ENCODE data around the gene RAB27A.

RAB27A gene

DNA sequence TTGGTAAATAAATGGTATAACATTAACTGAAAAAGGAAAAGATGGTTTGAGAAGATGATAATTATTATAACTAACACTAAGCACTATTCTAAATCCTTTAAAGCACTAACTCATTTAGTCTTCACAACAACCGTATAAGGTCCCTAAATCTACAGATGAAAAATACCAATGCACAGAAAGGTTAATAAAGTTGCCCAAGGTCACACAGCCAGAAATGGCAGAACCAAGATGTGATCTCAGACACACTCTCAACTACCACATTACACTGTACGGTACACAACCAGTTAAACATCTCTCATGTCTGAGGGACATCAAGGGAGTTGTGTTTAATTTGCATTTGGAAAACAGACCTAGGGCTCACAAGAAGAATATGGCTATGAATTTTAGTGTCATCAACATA, 23.1 kb downstream of the RAB27A start:
- no peak overlapping the region for H3K4me3 ChIP-seq (ENCODE audit: insufficient read depth, low read length, poor library complexity, severe bottlenecking)
- no peaks in the 10 kb centered on the region; the same call in 1 of the 2 replicates for H4K20me1 ChIP-seq (ENCODE audit: low read depth, low read length)
- no peaks in the 10 kb centered on the region for H3F3A ChIP-seq (ENCODE audit: insufficient read depth)
- TF ChIP-seq EZH2phosphoT487 (conservative IDR thresholded peaks at IDR 0.05; ENCODE audit: low read length): no peak
- no peaks in the 10 kb centered on the region for H3K79me2 ChIP-seq (ENCODE audit: insufficient read depth, low read length)
- no peaks in the 10 kb centered on the region for H3K27me3 ChIP-seq (ENCODE audit: low read length)
- no peak overlapping the region for H3K27ac ChIP-seq (ENCODE audit: low read depth, low read length)
- no peak overlapping the region for H3K4me2 ChIP-seq (ENCODE audit: low read depth, low read length, poor library complexity, severe bottlenecking)
- no peak overlapping the region for H3K9ac ChIP-seq (ENCODE audit: low read length)
- no peak overlapping the region for H2AFZ ChIP-seq (ENCODE audit: low read depth, low read length, severe bottlenecking)
- no peaks in the 10 kb centered on the region for H3K9me2 ChIP-seq (replicated peaks; ENCODE audit: insufficient read depth, low read length)
- H3K36me3 ChIP-seq (ENCODE audit: low read length): no peaks in the 10 kb centered on the region
- no peaks in the 10 kb centered on the region for H3K9me3 ChIP-seq (ENCODE audit: insufficient read depth, low read length)

DNA sequence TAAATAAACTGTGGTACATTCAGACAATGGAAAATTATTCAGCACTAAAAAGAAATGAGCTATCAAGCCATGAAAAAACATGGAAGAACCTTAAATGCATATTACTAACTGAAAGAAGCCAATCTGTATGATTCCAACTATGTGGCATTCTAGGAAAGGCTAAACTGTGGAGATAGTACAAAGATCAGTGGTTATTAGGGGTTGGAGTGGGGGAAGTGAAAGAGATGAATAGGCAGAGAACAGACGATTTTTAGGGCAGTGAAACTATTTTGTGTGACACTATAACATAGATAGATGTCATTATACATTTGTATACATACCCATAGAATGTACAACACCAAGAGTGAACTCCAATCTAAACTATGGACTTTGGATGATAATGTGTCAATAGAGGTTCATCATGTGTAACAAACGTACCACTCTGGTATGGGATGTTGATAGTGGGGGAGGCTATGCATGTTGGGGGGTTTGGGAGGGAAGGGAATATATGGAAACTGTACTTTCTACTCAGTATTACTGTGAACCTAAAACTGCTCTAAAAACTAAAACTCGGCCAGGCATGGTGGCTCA, 29.0 kb downstream of the RAB27A start:
- no peak overlapping the region for H3K4me3 ChIP-seq (ENCODE audit: insufficient read depth, low read length, poor library complexity, severe bottlenecking)
- no peak overlapping the region for H3K4me2 ChIP-seq (ENCODE audit: low read depth, low read length, poor library complexity, severe bottlenecking)
- no peak overlapping the region for H3K27ac ChIP-seq (ENCODE audit: low read depth, low read length)
- H3K9me2 ChIP-seq (replicated peaks; ENCODE audit: insufficient read depth, low read length): no peaks in the 10 kb centered on the region
- no peaks in the 10 kb centered on the region for H3F3A ChIP-seq (ENCODE audit: insufficient read depth)
- H3K9me3 ChIP-seq (ENCODE audit: insufficient read depth, low read length): no peaks in the 10 kb centered on the region
- H3K27me3 ChIP-seq (ENCODE audit: low read length): no peaks in the 10 kb centered on the region
- no peak overlapping the region for H2AFZ ChIP-seq (ENCODE audit: low read depth, low read length, severe bottlenecking)
- H3K36me3 ChIP-seq (ENCODE audit: low read length): no peaks in the 10 kb centered on the region
- no peaks in the 10 kb centered on the region; the same call in 1 of the 2 replicates for H4K20me1 ChIP-seq (ENCODE audit: low read depth, low read length)
- TF ChIP-seq, protein P1, sequence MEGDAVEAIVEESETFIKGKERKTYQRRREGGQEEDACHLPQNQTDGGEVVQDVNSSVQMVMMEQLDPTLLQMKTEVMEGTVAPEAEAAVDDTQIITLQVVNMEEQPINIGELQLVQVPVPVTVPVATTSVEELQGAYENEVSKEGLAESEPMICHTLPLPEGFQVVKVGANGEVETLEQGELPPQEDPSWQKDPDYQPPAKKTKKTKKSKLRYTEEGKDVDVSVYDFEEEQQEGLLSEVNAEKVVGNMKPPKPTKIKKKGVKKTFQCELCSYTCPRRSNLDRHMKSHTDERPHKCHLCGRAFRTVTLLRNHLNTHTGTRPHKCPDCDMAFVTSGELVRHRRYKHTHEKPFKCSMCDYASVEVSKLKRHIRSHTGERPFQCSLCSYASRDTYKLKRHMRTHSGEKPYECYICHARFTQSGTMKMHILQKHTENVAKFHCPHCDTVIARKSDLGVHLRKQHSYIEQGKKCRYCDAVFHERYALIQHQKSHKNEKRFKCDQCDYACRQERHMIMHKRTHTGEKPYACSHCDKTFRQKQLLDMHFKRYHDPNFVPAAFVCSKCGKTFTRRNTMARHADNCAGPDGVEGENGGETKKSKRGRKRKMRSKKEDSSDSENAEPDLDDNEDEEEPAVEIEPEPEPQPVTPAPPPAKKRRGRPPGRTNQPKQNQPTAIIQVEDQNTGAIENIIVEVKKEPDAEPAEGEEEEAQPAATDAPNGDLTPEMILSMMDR (IDR thresholded peaks at IDR 0.05; ENCODE audit: insufficient read depth, low read length, poor library complexity, severe bottlenecking): no peak
- no peak for TF ChIP-seq EZH2phosphoT487 (conservative IDR thresholded peaks at IDR 0.05; ENCODE audit: low read length)
- H3K9ac ChIP-seq (ENCODE audit: low read length): no peak overlapping the region
- no peaks in the 10 kb centered on the region for H3K79me2 ChIP-seq (ENCODE audit: insufficient read depth, low read length)

DNA sequence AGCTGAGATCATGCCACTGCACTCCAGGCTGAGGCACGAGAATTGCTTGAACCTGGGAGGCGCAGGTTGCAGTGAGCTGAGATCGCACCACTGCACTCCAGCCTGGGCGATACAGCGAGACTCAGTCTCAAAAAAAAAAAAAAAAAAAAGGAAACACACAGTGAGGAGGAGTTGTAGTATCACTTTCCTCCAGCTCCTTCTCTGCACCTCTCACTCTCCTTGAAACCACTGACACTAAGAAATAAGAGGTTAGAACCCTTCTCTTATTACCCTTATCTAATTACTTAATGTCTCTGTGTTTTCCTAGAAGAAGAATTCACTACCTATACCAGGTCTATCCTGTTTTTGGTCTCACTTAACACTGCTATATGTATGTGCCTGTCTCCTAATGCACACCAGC, 31.7 kb downstream of the RAB27A start:
- Histone ChIP-seq H3F3A (ENCODE audit: insufficient read depth) (no peaks in the 10 kb centered on the region), H4K20me1 (ENCODE audit: low read depth, low read length) (no peaks in the 10 kb centered on the region), H3K9ac (ENCODE audit: low read length) (no peak overlapping the region), H3K27me3 (ENCODE audit: low read length) (no peaks in the 10 kb centered on the region), H3K9me3 (ENCODE audit: insufficient read depth, low read length) (no peaks in the 10 kb centered on the region), H3K4me2 (ENCODE audit: low read depth, low read length, poor library complexity, severe bottlenecking) (no peak overlapping the region), H3K27ac (ENCODE audit: low read depth, low read length) (no peak overlapping the region), H3K9me2 (replicated peaks; ENCODE audit: insufficient read depth, low read length) (no peaks in the 10 kb centered on the region), H3K79me2 (ENCODE audit: insufficient read depth, low read length) (no peaks in the 10 kb centered on the region), H3K36me3 (ENCODE audit: low read length) (no peaks in the 10 kb centered on the region), H3K4me3 (ENCODE audit: insufficient read depth, low read length, poor library complexity, severe bottlenecking) (no peak overlapping the region), H2AFZ (ENCODE audit: low read depth, low read length, severe bottlenecking) (no peak overlapping the region)
- TF ChIP-seq, protein P1 (IDR thresholded peaks at IDR 0.05; ENCODE audit: insufficient read depth, low read length, poor library complexity, severe bottlenecking): no peak
- TF ChIP-seq EZH2phosphoT487 (conservative IDR thresholded peaks at IDR 0.05; ENCODE audit: low read length): no peak

DNA sequence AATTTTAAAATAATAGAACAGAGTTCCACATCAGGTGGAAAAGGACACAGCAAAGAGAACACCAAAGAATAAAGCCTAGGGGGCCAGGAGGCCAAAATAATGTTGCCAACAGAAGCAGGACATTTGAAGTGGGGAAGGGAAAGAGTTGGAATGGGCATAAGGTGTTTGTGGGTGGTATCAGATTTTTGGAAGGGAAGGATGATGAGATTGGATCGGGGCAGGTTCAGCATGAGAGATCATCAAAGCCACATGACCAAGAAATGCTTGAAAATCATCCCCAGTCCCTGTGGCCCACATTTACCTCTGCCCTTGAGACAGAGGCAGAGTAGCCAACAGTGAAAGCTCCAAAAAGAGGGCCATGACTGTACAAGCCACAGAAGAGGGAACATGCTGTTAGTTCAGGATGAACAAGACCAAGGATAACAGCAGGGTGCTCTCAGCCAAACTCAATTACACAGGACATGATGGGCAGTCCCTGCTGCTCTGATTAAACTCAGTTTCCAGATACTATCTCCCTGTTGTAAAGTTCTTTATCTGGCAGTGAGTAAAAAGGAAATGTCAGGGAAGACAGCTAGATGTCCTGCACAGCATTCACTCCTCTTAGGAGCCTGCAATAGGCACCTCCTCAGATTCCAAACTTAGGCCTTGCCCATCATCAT, 32.5 kb downstream of the RAB27A start:
- TF ChIP-seq, protein P1 (IDR thresholded peaks at IDR 0.05; ENCODE audit: insufficient read depth, low read length, poor library complexity, severe bottlenecking): no peak
- TF ChIP-seq EZH2phosphoT487 (conservative IDR thresholded peaks at IDR 0.05; ENCODE audit: low read length): no peak

More for the DNA sequence above, 32.5 kb downstream of the RAB27A start:
- H3F3A ChIP-seq (ENCODE audit: insufficient read depth): no peaks in the 10 kb centered on the region
- H3K27me3 ChIP-seq (ENCODE audit: low read length): no peaks in the 10 kb centered on the region
- H3K79me2 ChIP-seq (ENCODE audit: insufficient read depth, low read length): no peaks in the 10 kb centered on the region
- no peaks in the 10 kb centered on the region for H3K36me3 ChIP-seq (ENCODE audit: low read length)
- no peaks in the 10 kb centered on the region for H3K9me2 ChIP-seq (replicated peaks; ENCODE audit: insufficient read depth, low read length)
- H4K20me1 ChIP-seq (ENCODE audit: low read depth, low read length): no peaks in the 10 kb centered on the region
- H3K9me3 ChIP-seq (ENCODE audit: insufficient read depth, low read length): no peaks in the 10 kb centered on the region
- H3K4me2 ChIP-seq (ENCODE audit: low read depth, low read length, poor library complexity, severe bottlenecking): no peak overlapping the region
- H2AFZ ChIP-seq (ENCODE audit: low read depth, low read length, severe bottlenecking): no peak overlapping the region
- H3K9ac ChIP-seq (ENCODE audit: low read length): no peak overlapping the region
- no peak overlapping the region for H3K27ac ChIP-seq (ENCODE audit: low read depth, low read length)
- no peak overlapping the region for H3K4me3 ChIP-seq (ENCODE audit: insufficient read depth, low read length, poor library complexity, severe bottlenecking)

Data from SU-DHL-6 (cell line).